HepG2 (cell line): ENCODE measurements around the gene ZFHX3. TPM values are rescaled to one million over a fixed set of nuclear protein-coding genes. Genes with fewer than 3 reads are reported as not detected.
A peak's percentile ranks its signal among the peaks of the same experiment; 100 is the strongest.

ENCODE experiments used
- ATAC-seq: fragments of 200-7000 bp; cut with Tn5 transposase; 3 replicates; pipeline ENCODE4 v1.9.1; 2020; ENCODE audit warnings: mild to moderate bottlenecking, moderate library complexity
- BruUV-seq: library from RNA; stranded (reverse); fragments of 400-500 nt; replicated peaks from 2 replicates; lab custom pipeline; 2021; lab: Mats Ljungman, UMichigan
- CTCF ChIA-PET: fragments of 300-600 bp; formaldehyde crosslinking; extraction: SDS; loops from one replicate; lab custom pipeline; 2021; ENCODE audit warnings: low total read pairs, inconsistent platforms, low intra/inter-chr PET ratio; lab: Yijun Ruan, JAX
- POLR2A ChIA-PET: fragments of 350-600 bp; sonication (Branson Sonifier 250); formaldehyde crosslinking; loops from one replicate; lab custom pipeline; 2020; ENCODE audit warnings: antibody characterized with exemption, inconsistent platforms; lab: Yijun Ruan, JAX
- DNase-seq: peaks from one replicate; pipeline ENCODE4 v3.0.0-alpha.2; 2015; ENCODE audit warnings: low spot score
- FAIRE-seq: peaks from 3 replicates; lab custom pipeline; 2011; peaks lifted over from hg19 to GRCh38; lab: Jason Lieb, UNC
- H2AFZ ChIP-seq: one replicate; pipeline ENCODE4 v1.6.1; 2011; ENCODE audit warnings: low read length, inconsistent platforms
- H3K27ac ChIP-seq: fragments of 300-600 bp; 3 replicates; pipeline ENCODE4 v1.8.0; 2011; ENCODE audit warnings: mixed run types, mild to moderate bottlenecking, mixed read lengths, low read length, inconsistent platforms; ENCODE audit not compliant: insufficient read depth; ENCODE audit errors: extremely low read length
- H3K27me3 ChIP-seq, 2 experiments: fragments of 200-600 bp in 1 of 2; 2 replicates in 1 of 2; 3 replicates in 1 of 2; pipeline versions ENCODE4 v1.6.0 to v1.8.0; 2011; ENCODE audit warnings: low read length in 2 of 2, mild to moderate bottlenecking in 2 of 2, moderate library complexity in 2 of 2, inconsistent platforms in 1 of 2; ENCODE audit not compliant: insufficient read depth in 2 of 2, control insufficient read depth in 1 of 2
- H3K36me3 ChIP-seq, 2 experiments: fragments of 200-600 bp in 1 of 2; replicated peaks in 1 of 2; 2 replicates in 1 of 2; 3 replicates in 1 of 2; pipeline versions ENCODE4 v1.5.1 to v1.8.0; 2011; ENCODE audit warnings: low read length in 2 of 2, inconsistent platforms in 1 of 2; ENCODE audit not compliant: insufficient read depth in 2 of 2, control insufficient read depth in 1 of 2
- H3K4me1 ChIP-seq: 2 replicates; pipeline ENCODE4 v1.5.1; 2012; ENCODE audit warnings: low read length, inconsistent platforms; ENCODE audit not compliant: insufficient read depth
- H3K4me2 ChIP-seq: 2 replicates; pipeline ENCODE4 v1.6.0; 2011; ENCODE audit warnings: low read depth, low read length, inconsistent platforms
- H3K4me3 ChIP-seq, 3 experiments: fragments of 200-600 bp in 1 of 3; sonication (generic), shearing (Covaris generic) in 1 of 3; replicated peaks in 1 of 3; 2 replicates each; pipeline ENCODE4 v1.5.1; 2011 to 2016; ENCODE audit warnings: low read length in 3 of 3, inconsistent platforms in 2 of 3, low read depth in 2 of 3, mild to moderate bottlenecking in 2 of 3, control low read depth in 1 of 3, mixed read lengths in 1 of 3; ENCODE audit not compliant: insufficient read depth in 1 of 3
- H3K79me2 ChIP-seq: one replicate; pipeline ENCODE4 v1.6.1; 2011; ENCODE audit warnings: low read length, inconsistent platforms; ENCODE audit not compliant: insufficient read depth
- H3K9ac ChIP-seq: 2 replicates; pipeline ENCODE4 v1.6.0; 2011; ENCODE audit warnings: mild to moderate bottlenecking, low read depth, low read length, inconsistent platforms; ENCODE audit not compliant: insufficient read depth
- H3K9me3 ChIP-seq: 2 replicates; pipeline ENCODE4 v1.5.1; 2012; ENCODE audit warnings: mild to moderate bottlenecking, low read length
- H4K20me1 ChIP-seq: 2 replicates; pipeline ENCODE4 v1.6.0; 2011; ENCODE audit warnings: inconsistent platforms, mild to moderate bottlenecking, low read length, moderate library complexity; ENCODE audit not compliant: insufficient read depth
- HNF1B ChIP-seq: sonication (generic); formaldehyde crosslinking; IDR thresholded peaks from 2 replicates; pipeline ENCODE4 v1.5.1; 2020; ENCODE audit warnings: mild to moderate bottlenecking, moderate library complexity, missing genetic modification reagents
- MED8 ChIP-seq: sonication (generic); formaldehyde crosslinking; IDR thresholded peaks from 2 replicates; pipeline ENCODE4 v1.8.1; 2023; ENCODE audit warnings: mild to moderate bottlenecking, missing genetic modification reagents; ENCODE audit not compliant: insufficient replicate concordance
- NR2F1 ChIP-seq, 2 experiments: fragments of 450-650 bp in 1 of 2; formaldehyde crosslinking in 1 of 2; IDR thresholded peaks; 2 replicates each; pipeline versions ENCODE4 v1.5.0 to v1.6.1; 2016 to 2020; ENCODE audit warnings: mild to moderate bottlenecking in 1 of 2, missing compliant biosample characterization in 1 of 2, missing genetic modification reagents in 1 of 2, moderate library complexity in 1 of 2
- NR2F2 ChIP-seq: IDR thresholded peaks from 2 replicates; pipeline ENCODE4 v1.6.1; 2012; ENCODE audit warnings: low read depth, inconsistent platforms, borderline replicate concordance
- SIX1 ChIP-seq: sonication (generic); formaldehyde crosslinking; IDR thresholded peaks from 2 replicates; pipeline ENCODE4 v1.4.0; 2020; ENCODE audit warnings: missing genetic modification reagents, borderline replicate concordance
- SP4 ChIP-seq: sonication (generic); formaldehyde crosslinking; IDR thresholded peaks from 2 replicates; pipeline ENCODE4 v1.8.1; 2023; ENCODE audit warnings: mild to moderate bottlenecking, missing genetic modification reagents
- TBX2 ChIP-seq: sonication (generic); formaldehyde crosslinking; IDR thresholded peaks from 2 replicates; pipeline ENCODE4 v1.5.0; 2020; ENCODE audit warnings: missing genetic modification reagents, mild to moderate bottlenecking, borderline replicate concordance
- ZBTB38 ChIP-seq: sonication (generic); formaldehyde crosslinking; IDR thresholded peaks from 2 replicates; pipeline ENCODE4 v1.5.1; 2020; ENCODE audit warnings: mild to moderate bottlenecking, missing genetic modification reagents
- ZBTB39 ChIP-seq: sonication (generic); formaldehyde crosslinking; IDR thresholded peaks from 2 replicates; pipeline ENCODE4 v1.5.0; 2020; ENCODE audit warnings: missing genetic modification reagents
- ZNF20 ChIP-seq: sonication (generic); formaldehyde crosslinking; IDR thresholded peaks from 2 replicates; pipeline ENCODE4 v1.4.0; 2020; ENCODE audit warnings: mild to moderate bottlenecking, moderate library complexity, missing genetic modification reagents
- ZNF207 ChIP-seq: fragments of 450-650 bp; IDR thresholded peaks from 2 replicates; pipeline ENCODE4 v1.6.1; 2016; ENCODE audit warnings: antibody characterized with exemption, borderline replicate concordance
- ZNF44 ChIP-seq: sonication (generic); formaldehyde crosslinking; IDR thresholded peaks from 2 replicates; pipeline ENCODE4 v1.5.1; 2020; ENCODE audit warnings: mild to moderate bottlenecking, missing genetic modification reagents
- ZNF652 ChIP-seq: IDR thresholded peaks from 2 replicates; pipeline ENCODE4 v1.6.1; 2016; ENCODE audit warnings: low read depth, borderline replicate concordance
- ZNF746 ChIP-seq: sonication (generic); formaldehyde crosslinking; IDR thresholded peaks from 2 replicates; pipeline ENCODE4 v1.8.0; 2022; ENCODE audit warnings: mild to moderate bottlenecking, missing genetic modification reagents
- ZSCAN31 ChIP-seq: sonication (generic); formaldehyde crosslinking; IDR thresholded peaks from 2 replicates; pipeline ENCODE4 v1.5.0; 2020; ENCODE audit warnings: low read depth, mild to moderate bottlenecking, missing genetic modification reagents
- WGBS: methylation state at CpG from one replicate; pipeline ENCODE4 v1.1.6; 2017; ENCODE audit warnings: low lambda C conversion rate; 5-methylcytosine and 5-hydroxymethylcytosine counted together
- in situ Hi-C: cut with HindIII; loops from 2 replicates; pipeline ENCODE4 v1.10.0; 2017; ENCODE audit warnings: low pct_unique_long_range_greater_than_20kb; ENCODE audit not compliant: extremely low pct_ligation_motif_present
- intact Hi-C: fragments of 100-400 bp; cut with micrococcal nuclease; formaldehyde crosslinking; loops from one replicate; pipeline ENCODE4 v1.10.0; 2022; ENCODE audit not compliant: unreplicated experiment
- polyA plus RNA-seq, 8 experiments: library from polyadenylated mRNA; depleted of rRNA in 3 of 8; stranded (reverse) in 7 of 8; unstranded in 1 of 8; fragments of >200 nt; fragmentation: Illumina TruSeq in 4 of 8; extraction: Trizol in 4 of 8; gene quantifications; 2 replicates each; pipeline versions ENCODE4 v1.2.1 to v1.2.3, GENCODE V29; 2011 to 2016; ENCODE audit warnings: low read depth in 4 of 8, missing spikeins in 1 of 8, mixed read lengths in 1 of 8; ENCODE audit not compliant: insufficient read depth in 1 of 8
- total RNA-seq, 5 experiments: library from RNA; depleted of rRNA; stranded (reverse); fragments of >200 nt; fragmentation: Illumina TruSeq; extraction: Trizol; gene quantifications; 2 replicates each; pipeline ENCODE4 v1.2.3, GENCODE V29; 2016; ENCODE audit warnings: low read depth in 1 of 5
- TF ChIP-seq, protein P1 (sequence below): sonication (generic); formaldehyde crosslinking; IDR thresholded peaks from 2 replicates; pipeline ENCODE4 v1.4.0; 2020; ENCODE audit warnings: missing genetic modification reagents
- TF ChIP-seq, protein P2 (sequence below): sonication (generic); IDR thresholded peaks from 2 replicates; pipeline ENCODE4 v1.6.1; 2016; ENCODE audit warnings: low read depth, borderline replicate concordance

Gene ZFHX3
- total and polyA plus RNA-seq, 2 of the 13 experiments (the other 11 are each of a cell fraction or from before 2014, with no cell fraction given), result 5.0 to 6.0 TPM

DNA sequence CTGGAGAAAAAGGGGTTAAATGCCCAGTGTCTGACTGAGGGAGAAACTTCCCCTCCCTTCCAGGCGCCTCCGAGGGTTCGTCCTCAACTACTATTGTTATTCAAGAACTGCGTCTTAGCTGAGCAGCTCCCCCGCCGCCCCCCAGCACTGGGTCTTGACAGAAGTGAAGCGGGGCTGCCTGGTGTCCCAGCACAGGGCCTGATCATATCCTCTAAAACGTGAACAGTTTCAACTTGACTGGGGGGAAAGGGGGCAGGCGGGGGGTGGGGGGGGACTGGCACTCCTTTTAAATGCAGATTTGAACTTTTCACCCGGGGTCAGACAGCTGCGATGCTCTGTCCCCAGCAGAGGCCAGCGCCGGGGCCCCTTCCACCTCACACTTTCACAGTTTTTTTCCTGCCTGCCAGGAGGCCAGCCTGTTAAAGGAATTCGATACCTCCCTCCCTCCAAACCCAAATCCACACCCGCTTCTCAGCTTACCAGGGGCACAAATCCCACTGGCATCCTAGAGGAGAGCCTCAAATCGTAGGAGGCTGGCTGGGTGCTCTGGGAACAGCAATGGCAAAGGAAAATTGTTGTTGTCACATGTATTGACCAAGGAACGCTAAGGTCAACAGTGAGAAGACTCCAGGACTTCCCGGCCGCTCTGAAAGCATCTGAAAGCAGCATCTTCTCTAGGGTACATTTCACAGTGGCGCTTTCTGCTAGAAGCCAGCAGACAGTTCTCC, 14.5 kb downstream of the ZFHX3 start:
- 54% methylated on average over 20 of the region's 20 CpGs for WGBS
- CTCF ChIA-PET, result no interaction called here
- POLR2A ChIA-PET, result no interaction called here
- peaks cover 97% of the 10 kb centered on the region for H3K4me1 ChIP-seq
- DNase-seq, result no peak
- H3K36me3 ChIP-seq, result peaks cover 5 to 27% of the 10 kb centered on the region in 2 experiments; a peak in 4 of 5 replicates
- in situ Hi-C loops (no loop called here), intact Hi-C loops (no loop called here)
- BruUV-seq, result no TSS peak
- no peak for FAIRE-seq
- H2AFZ ChIP-seq, result no peak overlapping the region
- peak overlapping the region in 1 of 3 experiments; percentile 2; a peak in 1 of 6 replicates for H3K4me3 ChIP-seq
- no peaks in the 10 kb centered on the region for H3K27me3 ChIP-seq
- H3K9ac ChIP-seq, result peak overlapping the region; percentile 5; the same call in 1 of the 2 replicates
- peak overlapping the region; percentile 31 for H3K27ac ChIP-seq
- H3K9me3 ChIP-seq, result no peaks in the 10 kb centered on the region
- ATAC-seq, result peak; percentile 8; the same call in 1 of the 3 replicates
- peaks cover 14% of the 10 kb centered on the region; the same call in 1 of the 2 replicates for H4K20me1 ChIP-seq
- H3K4me2 ChIP-seq, result peak overlapping the region; percentile 41; the same call in 1 of the 2 replicates
- H3K79me2 ChIP-seq, result peaks cover 99% of the 10 kb centered on the region
- TF ChIP-seq, protein P1, sequence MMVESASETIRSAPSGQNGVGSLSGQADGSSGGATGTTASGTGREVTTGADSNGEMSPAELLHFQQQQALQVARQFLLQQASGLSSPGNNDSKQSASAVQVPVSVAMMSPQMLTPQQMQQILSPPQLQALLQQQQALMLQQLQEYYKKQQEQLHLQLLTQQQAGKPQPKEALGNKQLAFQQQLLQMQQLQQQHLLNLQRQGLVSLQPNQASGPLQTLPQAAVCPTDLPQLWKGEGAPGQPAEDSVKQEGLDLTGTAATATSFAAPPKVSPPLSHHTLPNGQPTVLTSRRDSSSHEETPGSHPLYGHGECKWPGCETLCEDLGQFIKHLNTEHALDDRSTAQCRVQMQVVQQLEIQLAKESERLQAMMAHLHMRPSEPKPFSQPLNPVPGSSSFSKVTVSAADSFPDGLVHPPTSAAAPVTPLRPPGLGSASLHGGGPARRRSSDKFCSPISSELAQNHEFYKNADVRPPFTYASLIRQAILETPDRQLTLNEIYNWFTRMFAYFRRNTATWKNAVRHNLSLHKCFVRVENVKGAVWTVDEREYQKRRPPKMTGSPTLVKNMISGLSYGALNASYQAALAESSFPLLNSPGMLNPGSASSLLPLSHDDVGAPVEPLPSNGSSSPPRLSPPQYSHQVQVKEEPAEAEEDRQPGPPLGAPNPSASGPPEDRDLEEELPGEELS (CRISPR knock-in tag), result 0 out of 2 replicates have a peak, but pooled peaks have one; percentile 11
- no peak for TF ChIP-seq NR2F2
- TF ChIP-seq ZNF20, result no peak
- TF ChIP-seq ZBTB38, result peak; percentile 35; the same call in 1 of the 2 replicates
- no peak for TF ChIP-seq ZNF44
- 0 out of 2 replicates have a peak, but pooled peaks have one; percentile 3 for TF ChIP-seq SP4 (CRISPR knock-in tag)
- TF ChIP-seq ZNF652, result peak; percentile 82
- TF ChIP-seq ZNF207, result no peak
- no peak for TF ChIP-seq ZNF746 (CRISPR knock-in tag)
- TF ChIP-seq, protein P2, sequence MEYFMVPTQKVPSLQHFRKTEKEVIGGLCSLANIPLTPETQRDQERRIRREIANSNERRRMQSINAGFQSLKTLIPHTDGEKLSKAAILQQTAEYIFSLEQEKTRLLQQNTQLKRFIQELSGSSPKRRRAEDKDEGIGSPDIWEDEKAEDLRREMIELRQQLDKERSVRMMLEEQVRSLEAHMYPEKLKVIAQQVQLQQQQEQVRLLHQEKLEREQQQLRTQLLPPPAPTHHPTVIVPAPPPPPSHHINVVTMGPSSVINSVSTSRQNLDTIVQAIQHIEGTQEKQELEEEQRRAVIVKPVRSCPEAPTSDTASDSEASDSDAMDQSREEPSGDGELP, result 0 out of 2 replicates have a peak, but pooled peaks have one; percentile 23
- TF ChIP-seq ZBTB39 (CRISPR knock-in tag), result no peak
- TF ChIP-seq HNF1B (CRISPR knock-in tag), result 0 out of 2 replicates have a peak, but pooled peaks have one; percentile 21
- TF ChIP-seq TBX2 (CRISPR knock-in tag), result peak; percentile 50
- TF ChIP-seq MED8 (CRISPR knock-in tag), result no peak
- TF ChIP-seq NR2F1 (CRISPR knock-in tag; IDR thresholded peaks at IDR 0.05), result no peak
- peak; percentile 35; the same call in 1 of the 2 replicates for TF ChIP-seq ZSCAN31 (CRISPR knock-in tag)
- peak; percentile 19; the same call in 1 of the 2 replicates for TF ChIP-seq SIX1 (CRISPR knock-in tag)
